NCI-H1436 (cell line): ENCODE measurements around the gene PRKCH.

ENCODE experiments used
- DNase-seq: peaks from one replicate; lab custom pipeline; 2025; lab: John Stamatoyannopoulos, UW

Gene PRKCH

DNA sequence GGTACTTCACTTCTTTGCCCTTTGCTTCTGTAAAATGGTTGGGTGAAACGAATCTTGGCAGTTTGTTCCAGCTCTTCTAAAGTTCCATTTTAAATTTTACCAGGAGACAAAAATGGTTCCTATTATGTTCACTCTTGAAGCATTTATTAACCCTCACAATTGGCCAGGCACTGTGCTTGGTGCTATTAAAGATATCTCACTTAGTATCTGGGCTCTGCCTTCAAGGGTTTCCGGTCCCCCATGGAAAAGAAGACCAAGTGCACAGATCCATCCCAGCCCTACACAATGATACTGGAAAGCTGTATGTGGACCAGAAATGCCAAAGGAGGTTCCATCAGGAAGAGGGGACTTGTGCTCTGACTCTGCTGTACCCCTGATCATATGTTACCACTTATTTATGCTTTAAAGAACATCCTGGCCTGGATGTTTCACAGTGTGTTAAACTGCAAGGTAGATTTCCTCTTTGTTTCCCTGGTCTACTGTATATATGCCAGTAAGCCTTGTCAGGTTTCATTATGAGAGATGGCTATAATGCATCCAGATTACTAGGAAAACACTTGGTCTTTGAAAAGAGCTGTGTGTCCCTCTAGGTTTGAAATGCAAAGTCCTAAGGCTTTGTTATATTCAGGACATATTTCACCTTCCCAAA, 154.8 kb downstream of the PRKCH start:
- no peak for DNase-seq

DNA sequence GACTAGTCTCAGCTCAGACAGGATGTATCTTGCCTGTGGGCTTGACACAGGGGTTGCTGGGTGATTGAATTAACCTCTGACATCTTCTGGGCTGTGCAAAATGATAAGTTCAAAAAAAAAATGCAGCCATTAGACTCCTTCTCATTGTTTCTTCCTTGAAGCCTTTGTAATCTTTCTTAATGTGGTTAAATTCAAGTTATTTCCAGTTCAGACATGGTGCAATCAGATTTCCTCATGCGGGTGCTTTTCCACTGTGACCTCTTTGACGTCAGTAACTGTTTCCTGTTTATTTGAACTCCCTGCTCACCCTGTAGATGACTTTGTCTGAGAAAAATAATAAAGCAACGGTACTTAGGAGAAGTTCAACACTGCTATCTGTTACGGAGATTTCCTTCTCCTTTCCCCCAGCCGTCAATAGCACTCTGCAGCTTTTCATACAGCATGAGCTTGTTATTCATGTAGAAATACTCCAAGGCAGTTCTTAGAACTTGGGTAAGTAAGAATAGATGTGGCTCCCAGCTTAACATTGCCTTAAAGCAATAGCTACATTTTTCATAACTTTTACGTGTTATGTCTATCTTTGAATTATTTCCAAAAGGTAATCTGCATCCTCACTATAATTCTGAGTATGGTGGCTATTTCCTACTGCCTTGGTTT, 155.5 kb downstream of the PRKCH start:
- no peak for DNase-seq

DNA sequence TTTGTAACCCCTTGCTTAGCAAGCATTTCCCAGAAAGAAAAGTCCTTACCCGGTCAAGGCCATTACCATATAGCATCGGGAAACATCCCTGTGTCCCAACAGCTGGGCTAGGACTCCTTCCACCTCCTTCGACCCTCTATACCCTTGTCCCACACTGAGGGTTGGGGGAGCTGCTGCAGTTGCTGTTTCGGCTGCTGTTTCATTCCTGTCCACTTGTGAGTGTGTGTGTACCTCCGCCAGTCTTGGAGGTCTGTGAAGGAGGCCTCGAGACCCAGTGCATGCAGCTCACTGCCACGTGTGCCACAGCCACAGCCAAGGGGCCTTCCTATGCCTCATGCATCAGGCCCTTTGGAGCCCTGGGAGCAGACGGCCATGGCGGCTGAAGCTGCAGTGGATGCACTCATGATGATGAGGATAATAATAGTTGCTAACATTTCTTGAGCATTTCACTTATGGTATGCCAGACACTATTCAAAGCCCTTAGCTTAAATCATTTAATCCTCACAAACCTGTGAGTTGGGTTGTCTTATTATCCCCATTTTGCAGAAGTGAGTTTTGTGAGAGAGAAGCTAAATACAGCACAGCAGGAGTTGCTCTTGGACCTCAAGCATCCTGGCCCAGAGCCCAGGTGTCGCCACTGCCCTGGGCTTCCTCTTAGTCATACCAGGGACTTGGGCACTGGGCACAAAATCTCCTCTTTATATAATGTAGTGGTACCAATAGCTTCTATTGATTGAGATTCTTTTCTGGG, 156.5 kb downstream of the PRKCH start:
- no peak for DNase-seq

GRCh38 chr14:61478971-61479473, 157.6 kb downstream of the PRKCH start:
- DNase-seq = no peak

GRCh38 chr14:61479746-61480502, 158.5 kb downstream of the PRKCH start:
- no peak for DNase-seq

- DNase-seq = no peak
These were observed 159.4 kb downstream of the PRKCH start for GRCh38 chr14:61480704-61481285.

DNA sequence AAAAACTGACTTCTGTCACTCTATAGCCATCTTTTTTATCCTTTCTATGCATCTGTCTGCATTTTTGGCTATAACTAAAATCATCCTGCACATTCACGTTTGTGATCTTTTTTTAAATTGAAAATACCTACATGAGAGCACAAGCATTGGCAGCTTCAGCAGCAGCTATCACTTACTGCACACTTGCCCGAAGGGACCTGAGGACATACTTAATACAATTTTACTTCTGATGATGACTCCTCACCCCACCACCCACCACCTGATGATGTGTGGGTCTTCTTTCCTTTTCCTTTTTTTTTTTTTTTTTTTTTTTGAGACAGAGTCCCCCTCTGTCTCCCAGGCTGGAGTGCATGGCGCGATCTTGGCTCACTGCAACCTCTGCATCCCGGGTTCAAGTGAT, 160.3 kb downstream of the PRKCH start:
- no peak for DNase-seq

DNA sequence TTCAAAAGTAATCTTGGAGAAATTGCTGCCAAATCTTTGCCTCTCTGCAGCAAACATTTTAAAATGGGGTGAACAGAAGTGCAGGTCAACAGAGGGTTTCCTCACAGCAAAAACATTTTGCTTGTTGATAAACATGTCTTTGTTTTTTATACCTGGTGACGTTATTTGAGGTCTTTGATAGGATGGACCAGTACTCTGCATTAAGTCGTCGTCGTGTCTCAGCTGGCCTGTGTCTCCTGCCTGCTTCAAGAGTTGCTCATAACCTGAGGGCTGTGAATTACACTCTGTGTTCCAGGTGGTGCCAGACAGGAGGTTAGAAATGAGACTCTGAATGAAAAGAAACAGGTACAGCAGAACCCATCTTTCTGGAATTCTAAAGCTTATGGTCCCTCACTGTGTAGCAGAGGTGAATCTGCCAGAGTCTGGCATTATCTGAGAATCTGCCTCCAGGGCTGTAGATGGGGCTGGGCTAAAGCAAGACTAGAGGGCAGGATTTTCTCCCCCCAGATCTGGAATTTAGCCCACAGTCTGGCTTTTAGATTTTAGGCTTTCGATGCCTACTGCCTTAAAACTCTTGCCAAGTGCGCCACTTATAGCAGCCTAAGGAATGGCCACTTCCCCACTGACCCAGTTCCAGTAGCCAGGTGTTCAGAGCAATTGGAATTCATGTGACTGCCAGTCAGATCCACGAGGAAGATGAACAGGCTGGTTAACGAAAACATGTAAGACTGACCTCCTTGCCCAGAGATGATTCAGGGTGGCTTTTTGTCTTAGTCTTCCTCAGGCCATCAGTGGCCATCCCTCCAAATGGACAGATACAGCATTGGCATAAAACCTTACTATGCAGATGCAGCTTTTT, 161.2 kb downstream of the PRKCH start:
- no peak for DNase-seq

DNA sequence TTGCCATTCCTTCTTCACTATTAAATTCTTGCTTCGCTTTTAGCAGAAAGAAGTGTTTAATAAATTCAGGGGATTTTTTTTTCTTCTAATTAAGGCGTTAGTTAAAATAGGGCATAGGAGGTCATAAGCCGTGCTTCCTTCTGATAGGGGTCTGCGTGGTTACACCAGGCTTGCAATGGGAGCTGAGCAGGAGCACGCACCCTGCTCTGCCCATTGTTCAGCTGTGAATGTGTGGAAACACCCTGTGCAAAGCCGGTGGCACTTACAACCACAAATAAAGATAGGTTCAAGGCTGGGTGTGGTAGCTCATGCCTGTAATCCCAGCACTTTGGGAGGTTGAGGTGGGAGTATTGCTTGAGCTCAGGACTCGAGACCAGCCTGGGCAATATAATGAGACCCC, 162.1 kb downstream of the PRKCH start:
- DNase-seq = no peak

GRCh38 chr14:61484031-61484430, 162.7 kb downstream of the PRKCH start:
- no peak for DNase-seq

DNA sequence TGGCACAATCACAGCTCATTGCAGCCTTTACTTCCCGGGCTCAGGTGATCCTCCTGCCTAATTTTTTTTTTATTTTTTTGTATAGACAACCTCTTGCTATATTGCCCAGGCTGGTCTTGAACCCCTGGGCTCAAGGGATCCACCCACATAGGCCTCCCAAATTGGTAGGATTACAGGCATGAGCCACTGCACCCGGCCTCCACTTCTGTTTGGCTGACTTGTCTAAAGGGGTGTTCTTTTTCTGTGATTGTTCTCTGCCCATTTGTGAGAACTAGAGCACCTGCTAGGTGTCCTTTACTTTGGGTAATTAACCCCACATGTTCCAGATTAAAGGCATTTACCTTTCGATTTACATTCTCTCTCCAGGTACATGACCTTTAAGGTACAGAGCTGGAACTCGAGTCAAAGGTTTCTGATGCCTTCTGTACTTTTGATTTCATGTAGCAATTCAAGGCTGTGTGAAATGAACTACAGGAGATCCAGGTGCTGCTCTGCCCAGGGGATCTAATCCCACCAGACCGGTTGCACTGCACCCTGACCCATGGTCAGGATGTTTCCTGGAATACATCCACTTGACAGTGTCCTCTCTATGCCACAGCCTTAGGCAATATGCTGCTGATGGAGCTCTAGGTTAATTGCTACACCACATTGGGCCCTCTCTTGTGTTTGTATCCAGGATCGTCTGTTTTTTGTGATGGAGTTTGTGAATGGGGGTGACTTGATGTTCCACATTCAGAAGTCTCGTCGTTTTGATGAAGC, 163.6 kb downstream of the PRKCH start:
- DNase-seq = no peak

DNA sequence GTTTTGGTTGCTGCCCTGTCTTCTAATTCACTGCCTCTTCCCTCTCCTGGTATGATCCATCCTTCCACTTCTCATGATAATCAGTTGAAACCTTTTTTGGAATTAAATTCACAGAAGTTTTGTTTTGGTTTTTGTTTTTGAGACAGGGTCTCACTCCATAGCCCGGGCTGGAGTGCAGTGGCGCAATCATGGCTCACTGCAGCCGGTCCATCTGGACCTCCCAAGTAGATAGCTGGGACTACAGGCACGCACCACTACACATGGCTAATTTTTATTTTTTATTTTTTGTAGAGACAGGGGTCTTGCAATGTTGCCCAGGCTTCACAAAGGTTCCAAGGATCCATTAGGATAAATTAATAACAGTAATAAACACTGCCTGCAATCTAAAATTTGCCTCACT, 164.3 kb downstream of the PRKCH start:
- no peak for DNase-seq

- no peak for DNase-seq
These were observed 165.6 kb downstream of the PRKCH start for GRCh38 chr14:61486930-61487495.

DNA sequence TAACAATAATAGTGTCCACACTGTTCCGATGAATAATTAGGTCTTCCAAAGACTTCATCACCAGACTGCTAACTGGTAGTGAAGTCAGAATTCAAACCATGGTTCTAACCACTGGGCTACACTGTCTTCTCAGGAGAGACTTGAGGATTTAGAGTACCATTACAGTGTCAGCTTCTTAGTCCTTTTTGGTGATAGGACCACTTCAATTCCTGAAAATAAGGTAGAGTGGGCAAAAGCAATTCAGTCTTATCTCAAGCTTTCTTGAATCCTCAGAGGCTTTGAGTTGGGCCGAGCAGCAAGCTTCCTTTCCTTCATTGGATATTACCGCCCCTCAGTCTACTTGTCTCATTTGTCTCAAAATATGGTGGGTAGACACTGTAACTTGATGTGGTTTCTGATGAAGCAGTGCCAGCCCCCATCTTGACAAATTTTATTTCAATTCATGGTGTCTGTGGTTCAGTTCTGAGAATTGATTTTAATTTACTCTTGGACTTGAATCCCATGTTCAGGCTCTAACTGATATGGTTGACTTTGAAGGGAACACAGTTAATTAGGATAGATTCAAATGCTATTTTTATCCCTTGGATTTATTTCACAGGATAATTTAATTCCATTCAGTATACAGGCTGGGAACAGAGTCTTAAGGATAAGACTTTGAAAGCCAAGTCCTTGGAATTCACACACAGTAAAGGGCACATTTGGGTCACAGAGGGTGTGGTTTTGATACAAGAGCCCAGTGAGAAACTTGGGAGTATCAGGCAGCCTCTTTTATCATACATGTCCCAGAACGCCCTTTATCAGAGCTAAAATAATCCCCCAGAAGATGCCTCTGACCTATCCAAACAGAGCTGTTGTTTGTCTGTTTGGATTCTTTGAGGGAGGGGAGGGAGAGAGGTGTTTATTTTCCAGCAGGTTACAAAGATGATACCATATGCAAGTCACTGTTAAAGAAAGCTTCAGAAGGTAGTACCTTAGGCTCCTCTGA, 167.3 kb downstream of the PRKCH start:
- no peak for DNase-seq

- no peak for DNase-seq
These were observed 168.1 kb downstream of the PRKCH start for GRCh38 chr14:61489512-61489911.

DNA sequence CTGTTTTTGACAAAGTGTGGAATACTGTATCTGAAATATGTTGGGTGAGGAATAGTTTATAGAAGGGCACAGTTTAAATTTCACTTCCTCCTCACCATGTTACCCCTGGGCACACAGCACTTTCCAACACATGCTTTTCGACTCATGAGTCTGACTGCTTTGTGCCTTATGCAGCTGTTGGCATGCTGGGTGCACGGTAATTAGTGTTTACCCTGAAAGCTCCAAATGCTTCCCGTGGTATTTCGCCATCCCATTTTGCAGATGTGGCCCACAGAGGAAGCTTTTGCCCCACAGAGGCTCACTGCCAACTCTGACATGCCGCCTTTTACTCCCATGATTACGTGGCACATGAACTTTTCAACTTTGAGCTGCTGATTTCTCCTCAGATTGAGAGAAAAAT, 168.6 kb downstream of the PRKCH start:
- DNase-seq = no peak

- no peak for DNase-seq
These were observed 169.8 kb downstream of the PRKCH start for GRCh38 chr14:61491224-61491623.

DNA sequence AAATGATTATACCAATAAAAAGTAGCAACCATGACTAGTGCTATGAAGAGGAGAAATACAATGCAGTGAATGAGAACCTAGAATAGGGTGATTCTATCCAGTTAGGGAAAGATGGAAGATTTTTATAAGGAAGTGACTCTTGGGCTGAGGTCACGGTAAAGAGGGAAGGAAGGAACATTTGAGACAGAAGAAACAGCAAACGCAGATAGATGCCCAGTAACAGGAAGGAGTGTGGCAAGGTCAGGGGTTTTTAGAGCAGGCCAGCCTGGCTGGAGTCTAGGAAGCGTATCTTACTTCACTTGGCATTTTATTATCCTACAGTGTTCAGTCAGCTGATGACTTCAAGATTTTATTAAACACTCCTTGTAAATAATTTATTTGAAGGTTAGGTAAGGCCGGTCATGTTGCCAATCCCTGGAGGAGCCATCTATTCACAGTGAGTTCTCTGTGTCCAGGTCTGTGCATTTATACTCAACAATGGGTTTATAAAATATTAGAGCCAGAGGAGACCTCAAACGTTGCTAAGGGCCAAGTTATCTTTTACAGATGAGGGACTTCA, 170.6 kb downstream of the PRKCH start:
- no peak for DNase-seq
